ENCODE results near the gene ZNF77. TPM values are rescaled to one million over a fixed set of nuclear protein-coding genes. Genes with fewer than 3 reads are reported as not detected.

Gene ZNF77
- polyA plus RNA-seq, 3 donors, result 0.30 to 2.7 (median 1.0) TPM

DNA sequence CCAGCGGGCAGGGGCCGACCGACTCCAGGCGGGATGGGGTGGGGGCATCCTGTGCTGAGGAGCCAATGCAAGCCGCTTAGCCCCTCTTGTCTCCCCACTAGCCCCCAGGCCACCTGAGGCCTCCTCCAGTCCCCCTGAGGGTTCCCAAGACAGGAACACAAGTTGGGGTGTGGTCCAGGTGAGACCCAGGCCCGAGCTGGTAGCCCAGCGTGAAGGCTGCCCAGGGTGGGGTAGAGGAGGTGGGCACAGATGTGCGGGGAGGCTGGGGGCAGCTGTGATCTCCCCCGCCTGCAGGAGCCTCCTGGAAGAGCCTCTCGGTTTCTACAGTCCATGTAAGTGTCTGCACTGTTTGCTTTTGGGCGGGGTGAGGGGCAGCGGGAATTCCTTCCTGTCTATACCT lies 43.0 kb upstream of the ZNF77 start:
- intact Hi-C loops (cut with micrococcal nuclease), result no loop called here
- Histone ChIP-seq H3K27ac (ENCODE audit: low read depth in 1 of 2, low read length in 2 of 2) (no peak overlapping the region), H3K4me2 (replicated peaks; ENCODE audit: extremely low read depth, low read length, poor library complexity, severe bottlenecking) (no peak overlapping the region), H3K36me3 (replicated peaks in 1 of 2; ENCODE audit: control insufficient read depth in 1 of 2, insufficient read depth in 2 of 2, low read length in 2 of 2) (no peaks in the 10 kb centered on the region), H4K20me1 (ENCODE audit: insufficient read depth, low read length) (no peaks in the 10 kb centered on the region), H3K79me2 (ENCODE audit: insufficient read depth, low read length) (no peaks in the 10 kb centered on the region), H3K9ac (ENCODE audit: insufficient read depth, low read length, poor library complexity, severe bottlenecking) (no peak overlapping the region), H2AFZ (ENCODE audit: insufficient read depth, low read depth, low read length, poor library complexity, severe bottlenecking) (no peak overlapping the region), H3K9me3 (replicated peaks in 1 of 2; ENCODE audit: control insufficient read depth in 1 of 2, insufficient read depth in 1 of 2, low read length in 2 of 2) (no peaks in the 10 kb centered on the region), H3K27me3 (ENCODE audit: control insufficient read depth in 2 of 2, insufficient read depth in 2 of 2, low read length in 2 of 2) (peaks cover 4 to 29% of the 10 kb centered on the region in 2 donors), H3K4me3 (replicated peaks in 1 of 3; ENCODE audit: low read depth in 2 of 3, low read length in 3 of 3) (no peak overlapping the region), H3K4me1 (ENCODE audit: control insufficient read depth in 1 of 2, insufficient read depth in 2 of 2, low read length in 2 of 2) (peaks cover 5 to 14% of the 10 kb centered on the region in 2 donors)
- Mint-ChIP-seq H3K27me3 (ENCODE audit: low read depth in 3 of 3) (peaks cover 32 to 46% (median 36%) of the 10 kb centered on the region in 3 donors), H3K27ac (no peak overlapping the region), H3K9me3 (peaks cover 0 to 3% (median 0%) of the 10 kb centered on the region in 7 donors), H3K4me3 (no peak overlapping the region), H3K36me3 (peaks cover 0 to 1% of the 10 kb centered on the region in 2 donors), H3K4me1 (peaks cover 10% of the 10 kb centered on the region)
- TF ChIP-seq, protein P1, sequence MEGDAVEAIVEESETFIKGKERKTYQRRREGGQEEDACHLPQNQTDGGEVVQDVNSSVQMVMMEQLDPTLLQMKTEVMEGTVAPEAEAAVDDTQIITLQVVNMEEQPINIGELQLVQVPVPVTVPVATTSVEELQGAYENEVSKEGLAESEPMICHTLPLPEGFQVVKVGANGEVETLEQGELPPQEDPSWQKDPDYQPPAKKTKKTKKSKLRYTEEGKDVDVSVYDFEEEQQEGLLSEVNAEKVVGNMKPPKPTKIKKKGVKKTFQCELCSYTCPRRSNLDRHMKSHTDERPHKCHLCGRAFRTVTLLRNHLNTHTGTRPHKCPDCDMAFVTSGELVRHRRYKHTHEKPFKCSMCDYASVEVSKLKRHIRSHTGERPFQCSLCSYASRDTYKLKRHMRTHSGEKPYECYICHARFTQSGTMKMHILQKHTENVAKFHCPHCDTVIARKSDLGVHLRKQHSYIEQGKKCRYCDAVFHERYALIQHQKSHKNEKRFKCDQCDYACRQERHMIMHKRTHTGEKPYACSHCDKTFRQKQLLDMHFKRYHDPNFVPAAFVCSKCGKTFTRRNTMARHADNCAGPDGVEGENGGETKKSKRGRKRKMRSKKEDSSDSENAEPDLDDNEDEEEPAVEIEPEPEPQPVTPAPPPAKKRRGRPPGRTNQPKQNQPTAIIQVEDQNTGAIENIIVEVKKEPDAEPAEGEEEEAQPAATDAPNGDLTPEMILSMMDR (IDR thresholded peaks at IDR 0.05), result no peak
- no peak for DNase-seq
- WGBS (ENCODE audit: insufficient coverage), result 72% methylated on average over 4 of the region's 12 CpGs

DNA sequence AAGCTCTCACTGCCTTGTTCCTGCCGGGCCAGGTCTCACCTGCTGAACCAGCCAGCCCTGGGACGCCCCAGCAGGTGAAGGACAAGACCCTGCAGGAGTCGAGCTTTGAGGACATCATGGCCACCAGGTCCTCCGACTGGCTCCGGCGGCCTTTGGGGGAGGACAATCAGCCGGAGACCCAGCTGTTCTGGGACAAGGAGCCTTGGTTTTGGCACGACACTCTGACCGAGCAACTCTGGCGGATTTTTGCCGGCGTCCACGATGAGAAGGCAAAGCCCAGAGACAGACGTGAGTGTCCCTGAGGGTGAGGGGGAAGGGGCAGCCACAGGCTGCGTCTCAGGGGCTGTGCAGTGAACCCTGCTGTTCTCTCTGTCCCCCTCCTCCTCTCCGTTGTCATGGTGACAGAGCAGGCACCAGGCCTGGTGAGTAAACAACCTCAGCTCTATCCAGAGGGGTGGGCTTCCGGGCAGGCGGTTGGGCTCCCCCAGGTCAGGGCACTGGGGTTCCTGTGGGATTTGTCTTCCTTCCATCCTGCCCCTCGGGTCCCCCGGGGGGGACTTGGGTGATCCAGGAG lies 42.3 kb upstream of the ZNF77 start:
- H3K9ac ChIP-seq (ENCODE audit: insufficient read depth, low read length, poor library complexity, severe bottlenecking), result no peak overlapping the region
- H3K4me2 ChIP-seq (replicated peaks; ENCODE audit: extremely low read depth, low read length, poor library complexity, severe bottlenecking), result no peak overlapping the region
- intact Hi-C loops (cut with micrococcal nuclease), result no loop called here
- TF ChIP-seq, protein P1 (IDR thresholded peaks at IDR 0.05), result no peak
- H3K4me1 Mint-ChIP-seq, result peaks cover 10% of the 10 kb centered on the region
- H3K79me2 ChIP-seq (ENCODE audit: insufficient read depth, low read length), result no peaks in the 10 kb centered on the region
- H3K4me3 ChIP-seq (replicated peaks in 1 of 3; ENCODE audit: low read depth in 2 of 3, low read length in 3 of 3), result no peak overlapping the region
- H2AFZ ChIP-seq (ENCODE audit: insufficient read depth, low read depth, low read length, poor library complexity, severe bottlenecking), result no peak overlapping the region
- peaks cover 32 to 53% (median 42%) of the 10 kb centered on the region in 3 donors for H3K27me3 Mint-ChIP-seq (ENCODE audit: low read depth in 3 of 3)
- H3K36me3 ChIP-seq (replicated peaks in 1 of 2; ENCODE audit: control insufficient read depth in 1 of 2, insufficient read depth in 2 of 2, low read length in 2 of 2), result no peaks in the 10 kb centered on the region
- no peak overlapping the region for H3K4me3 Mint-ChIP-seq
- peaks cover 5 to 14% of the 10 kb centered on the region in 2 donors for H3K4me1 ChIP-seq (ENCODE audit: control insufficient read depth in 1 of 2, insufficient read depth in 2 of 2, low read length in 2 of 2)
- no peaks in the 10 kb centered on the region for H4K20me1 ChIP-seq (ENCODE audit: insufficient read depth, low read length)
- no peak overlapping the region for H3K27ac ChIP-seq (ENCODE audit: low read depth in 1 of 2, low read length in 2 of 2)
- H3K9me3 Mint-ChIP-seq, result peaks cover 0 to 3% (median 0%) of the 10 kb centered on the region in 7 donors
- H3K9me3 ChIP-seq (replicated peaks in 1 of 2; ENCODE audit: control insufficient read depth in 1 of 2, insufficient read depth in 1 of 2, low read length in 2 of 2), result no peaks in the 10 kb centered on the region
- peaks cover 4 to 33% of the 10 kb centered on the region in 2 donors for H3K27me3 ChIP-seq (ENCODE audit: control insufficient read depth in 2 of 2, insufficient read depth in 2 of 2, low read length in 2 of 2)
- H3K36me3 Mint-ChIP-seq, result peaks cover 0 to 1% of the 10 kb centered on the region in 2 donors
- H3K27ac Mint-ChIP-seq, result no peak overlapping the region
- DNase-seq, result no peak
- 52% methylated on average over 16 of the region's 20 CpGs for WGBS (ENCODE audit: insufficient coverage)

All from CD14-positive monocyte (primary cell).